ENCODE measurements around the gene MCTP1.

GRCh38 chr5:94709277-94709676 lies 575.6 kb downstream of the MCTP1 start:
- TF ChIP-seq, protein P1, sequence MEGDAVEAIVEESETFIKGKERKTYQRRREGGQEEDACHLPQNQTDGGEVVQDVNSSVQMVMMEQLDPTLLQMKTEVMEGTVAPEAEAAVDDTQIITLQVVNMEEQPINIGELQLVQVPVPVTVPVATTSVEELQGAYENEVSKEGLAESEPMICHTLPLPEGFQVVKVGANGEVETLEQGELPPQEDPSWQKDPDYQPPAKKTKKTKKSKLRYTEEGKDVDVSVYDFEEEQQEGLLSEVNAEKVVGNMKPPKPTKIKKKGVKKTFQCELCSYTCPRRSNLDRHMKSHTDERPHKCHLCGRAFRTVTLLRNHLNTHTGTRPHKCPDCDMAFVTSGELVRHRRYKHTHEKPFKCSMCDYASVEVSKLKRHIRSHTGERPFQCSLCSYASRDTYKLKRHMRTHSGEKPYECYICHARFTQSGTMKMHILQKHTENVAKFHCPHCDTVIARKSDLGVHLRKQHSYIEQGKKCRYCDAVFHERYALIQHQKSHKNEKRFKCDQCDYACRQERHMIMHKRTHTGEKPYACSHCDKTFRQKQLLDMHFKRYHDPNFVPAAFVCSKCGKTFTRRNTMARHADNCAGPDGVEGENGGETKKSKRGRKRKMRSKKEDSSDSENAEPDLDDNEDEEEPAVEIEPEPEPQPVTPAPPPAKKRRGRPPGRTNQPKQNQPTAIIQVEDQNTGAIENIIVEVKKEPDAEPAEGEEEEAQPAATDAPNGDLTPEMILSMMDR (IDR thresholded peaks at IDR 0.05; ENCODE audit: low read length): no peak
- TF ChIP-seq EZH2 (optimal IDR thresholded peaks at IDR 0.05; ENCODE audit: low read depth, low read length) (no peak), EZH2phosphoT487 (IDR thresholded peaks at IDR 0.05; ENCODE audit: low read length) (no peak)

Data from MM.1S (cell line).